OCI-LY7 (cell line): ENCODE results near the gene ST6GALNAC2. TPM values are rescaled to one million over a fixed set of nuclear protein-coding genes. Genes with fewer than 3 reads are reported as not detected.

Source experiments
- BruUV-seq: library from RNA; stranded (reverse); fragments of 400-500 nt; replicated peaks from 2 replicates; lab custom pipeline; 2021; lab: Mats Ljungman, UMichigan
- CTCF ChIA-PET: fragments of 300-600 bp; sonication (Branson Sonifier 250); formaldehyde crosslinking; loops from one replicate; lab custom pipeline; 2022; ENCODE audit warnings: antibody characterized with exemption; ENCODE audit not compliant: unreplicated experiment; lab: Charles Lee
- POLR2A ChIA-PET: fragments of 300-600 bp; sonication (Branson Sonifier 250); formaldehyde crosslinking; loops from one replicate; lab custom pipeline; 2022; ENCODE audit warnings: antibody characterized with exemption; lab: Charles Lee
- DNase-seq: peaks from one replicate; pipeline ENCODE4 v3.0.0-alpha.2; 2015; ENCODE audit warnings: low spot score
- H2AFZ ChIP-seq: fragments of 200-600 bp; sonication (generic), shearing (Covaris generic); 2 replicates; pipeline ENCODE4 v1.6.1; 2014; ENCODE audit warnings: mild to moderate bottlenecking, antibody characterized with exemption, low read length, moderate library complexity
- H3K27ac ChIP-seq: fragments of 200-600 bp; sonication (generic); 2 replicates; pipeline ENCODE4 v1.5.1; 2014; ENCODE audit warnings: mixed run types, low read depth, mild to moderate bottlenecking, moderate library complexity, low read length, inconsistent platforms; ENCODE audit not compliant: poor library complexity, severe bottlenecking
- H3K36me3 ChIP-seq: fragments of 200-600 bp; sonication (generic); 2 replicates; pipeline ENCODE4 v1.6.1; 2014; ENCODE audit warnings: mild to moderate bottlenecking, antibody characterized with exemption, low read length, moderate library complexity, mixed read lengths; ENCODE audit not compliant: insufficient read depth
- H3K4me1 ChIP-seq: fragments of 200-600 bp; sonication (generic); 2 replicates; pipeline ENCODE4 v1.5.1; 2014; ENCODE audit warnings: mild to moderate bottlenecking, low read length; ENCODE audit not compliant: insufficient read depth, poor library complexity, severe bottlenecking
- H3K4me2 ChIP-seq: fragments of 200-600 bp; sonication (generic); 2 replicates; pipeline ENCODE4 v1.6.1; 2014; ENCODE audit warnings: mild to moderate bottlenecking, low read length
- H3K4me3 ChIP-seq: fragments of 200-600 bp; sonication (generic); 2 replicates; pipeline ENCODE4 v1.5.1; 2014; ENCODE audit warnings: mild to moderate bottlenecking, low read depth, low read length; ENCODE audit not compliant: poor library complexity, severe bottlenecking
- H3K79me2 ChIP-seq: fragments of 200-600 bp; sonication (generic); 2 replicates; pipeline ENCODE4 v1.6.1; 2016; ENCODE audit warnings: low read depth, mild to moderate bottlenecking, low read length, moderate library complexity, mixed read lengths; ENCODE audit not compliant: insufficient read depth
- H3K9me2 ChIP-seq: fragments of 200-600 bp; sonication (generic); 2 replicates; pipeline ENCODE4 v1.6.1; 2016; ENCODE audit warnings: mild to moderate bottlenecking, low read length, mixed read lengths; ENCODE audit not compliant: insufficient read depth
- H3K9me3 ChIP-seq: fragments of 200-600 bp; sonication (generic); 2 replicates; pipeline ENCODE4 v1.6.1; 2014; ENCODE audit warnings: mild to moderate bottlenecking, mixed run types, low read length, mixed read lengths
- H4K20me1 ChIP-seq: fragments of 200-600 bp; sonication (generic); 2 replicates; pipeline ENCODE4 v1.6.1; 2014; ENCODE audit warnings: mild to moderate bottlenecking, antibody characterized with exemption, low read length, moderate library complexity, mixed read lengths; ENCODE audit not compliant: insufficient read depth
- EZH2phosphoT487 ChIP-seq: fragments of 200-600 bp; sonication (generic); IDR thresholded peaks from 2 replicates; pipeline ENCODE4 v1.6.1; 2018; ENCODE audit warnings: low read depth, borderline replicate concordance, mild to moderate bottlenecking, mixed run types, antibody characterized with exemption, low read length, moderate library complexity, mixed read lengths
- intact Hi-C: fragments of 100-400 bp; cut with micrococcal nuclease; formaldehyde crosslinking; loops from one replicate; pipeline ENCODE4 v1.10.0; 2022; ENCODE audit not compliant: unreplicated experiment
- total RNA-seq, 2 experiments: library from RNA; depleted of rRNA in 1 of 2; stranded (reverse); fragments of >200 nt in 1 of 2; shearing (Covaris generic) in 1 of 2; gene quantifications; 2 replicates each; pipeline ENCODE4 v1.2.3, GENCODE V29; 2014 to 2022
- TF ChIP-seq, protein P1 (sequence below): fragments of 200-600 bp; sonication (generic); conservative IDR thresholded peaks from 2 replicates; pipeline ENCODE4 v1.5.1; 2014; ENCODE audit warnings: mild to moderate bottlenecking, antibody characterized with exemption, low read length, moderate library complexity, mixed read lengths

The ST6GALNAC2 gene
- total RNA-seq, 2 experiments from 2014 or later: not detected

GRCh38 chr17:76553178-76553908, 32.3 kb downstream of the ST6GALNAC2 start:
- Histone ChIP-seq H3K79me2 (peaks cover 18% of the 10 kb centered on the region), H3K36me3 (peaks cover 7% of the 10 kb centered on the region), H3K4me2 (no peak overlapping the region), H3K27ac (no peak overlapping the region), H3K4me1 (peaks cover 23% of the 10 kb centered on the region), H3K9me3 (no peaks in the 10 kb centered on the region), H3K4me3 (no peak overlapping the region), H4K20me1 (no peaks in the 10 kb centered on the region), H2AFZ (no peak overlapping the region), H3K9me2 (no peaks in the 10 kb centered on the region)
- CTCF ChIA-PET: no interaction called here
- intact Hi-C loops: no loop called here
- no peak for DNase-seq
- no TSS peak for BruUV-seq
- TF ChIP-seq, protein P1, sequence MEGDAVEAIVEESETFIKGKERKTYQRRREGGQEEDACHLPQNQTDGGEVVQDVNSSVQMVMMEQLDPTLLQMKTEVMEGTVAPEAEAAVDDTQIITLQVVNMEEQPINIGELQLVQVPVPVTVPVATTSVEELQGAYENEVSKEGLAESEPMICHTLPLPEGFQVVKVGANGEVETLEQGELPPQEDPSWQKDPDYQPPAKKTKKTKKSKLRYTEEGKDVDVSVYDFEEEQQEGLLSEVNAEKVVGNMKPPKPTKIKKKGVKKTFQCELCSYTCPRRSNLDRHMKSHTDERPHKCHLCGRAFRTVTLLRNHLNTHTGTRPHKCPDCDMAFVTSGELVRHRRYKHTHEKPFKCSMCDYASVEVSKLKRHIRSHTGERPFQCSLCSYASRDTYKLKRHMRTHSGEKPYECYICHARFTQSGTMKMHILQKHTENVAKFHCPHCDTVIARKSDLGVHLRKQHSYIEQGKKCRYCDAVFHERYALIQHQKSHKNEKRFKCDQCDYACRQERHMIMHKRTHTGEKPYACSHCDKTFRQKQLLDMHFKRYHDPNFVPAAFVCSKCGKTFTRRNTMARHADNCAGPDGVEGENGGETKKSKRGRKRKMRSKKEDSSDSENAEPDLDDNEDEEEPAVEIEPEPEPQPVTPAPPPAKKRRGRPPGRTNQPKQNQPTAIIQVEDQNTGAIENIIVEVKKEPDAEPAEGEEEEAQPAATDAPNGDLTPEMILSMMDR: no peak
- no peak for TF ChIP-seq EZH2phosphoT487
- POLR2A ChIA-PET: interaction anchor here (0.5 kb wide), 1 partner anchor 110 kb away, joined by 3 read pairs; no protein-coding TSS in a partner anchor

DNA sequence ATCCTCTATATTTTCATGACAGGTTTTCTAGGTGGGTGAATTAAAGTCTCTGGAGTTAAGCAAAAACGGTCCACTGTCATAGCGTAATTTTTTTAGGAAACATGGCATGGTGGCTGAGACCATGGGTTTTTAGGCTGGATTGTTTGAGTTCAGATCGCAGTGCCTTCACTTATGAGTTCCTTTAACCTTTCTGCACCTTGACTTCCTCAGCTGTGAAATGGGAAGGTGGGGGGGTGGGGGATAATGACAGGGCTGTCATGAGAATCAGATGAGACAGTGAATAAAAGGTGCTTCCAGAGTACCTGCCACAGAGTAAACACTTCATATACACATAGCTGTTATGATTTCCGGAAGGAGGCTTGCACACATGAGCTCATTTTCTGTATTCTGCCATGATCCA, 34.0 kb downstream of the ST6GALNAC2 start:
- Histone ChIP-seq H3K4me1 (peaks cover 35% of the 10 kb centered on the region), H3K79me2 (peaks cover 4% of the 10 kb centered on the region; the same call in 1 of the 2 replicates), H3K4me2 (no peak overlapping the region), H3K9me2 (no peaks in the 10 kb centered on the region), H2AFZ (no peak overlapping the region), H3K36me3 (no peaks in the 10 kb centered on the region), H3K9me3 (no peaks in the 10 kb centered on the region), H3K27ac (no peak overlapping the region), H3K4me3 (no peak overlapping the region), H4K20me1 (no peaks in the 10 kb centered on the region)
- POLR2A ChIA-PET: interaction anchor here (0.6 kb wide), 3 partner anchors 22 to 45 kb away, joined by 3 to 4 read pairs (median 3); no protein-coding TSS in a partner anchor
- CTCF ChIA-PET: interaction anchor here (0.6 kb wide), 2 partner anchors 12 to 29 kb away, joined by 3 to 4 read pairs; partner anchors contain the start of gene PRCD
- TF ChIP-seq, protein P1: no peak
- no peak for TF ChIP-seq EZH2phosphoT487
- intact Hi-C loops: no loop called here
- DNase-seq: no peak
- no TSS peak for BruUV-seq
